ENCODE data around the gene MOSMO.
"Not testable (repeated sequence)": the region's sequence is repeated elsewhere in the genome, so short reads cannot be mapped to it uniquely, and the experiment has no call there.

The MOSMO gene

GRCh38 chr16:22007509-22008214 is at the start of gene MOSMO:
Gene MOSMO (plus strand): TSS chr16:22008111. CDS start chr16:22008302, 191 bp downstream.
- peak; percentile 69 for DNase-seq (ENCODE audit: low spot score)

DNA sequence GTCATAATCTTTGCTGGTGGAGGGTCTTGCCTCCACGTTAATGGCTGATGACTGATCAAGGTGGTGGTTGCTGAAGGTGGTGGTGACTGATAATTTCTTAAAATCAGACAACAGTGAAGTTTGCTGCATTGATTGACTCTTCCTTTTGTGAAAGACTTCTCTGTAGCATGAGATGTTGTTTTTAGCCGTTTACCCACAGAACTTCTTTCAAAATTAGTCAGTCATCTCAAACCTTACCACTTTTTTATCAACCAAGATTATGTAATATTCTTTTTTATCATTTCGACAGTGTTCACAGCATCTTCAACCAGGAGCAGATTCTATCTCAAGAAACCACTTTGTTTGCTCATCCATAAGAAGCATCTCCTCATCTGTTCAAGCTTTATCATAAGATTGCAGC is 48.9 kb upstream of the MOSMO start:
- no peak for DNase-seq (ENCODE audit: low spot score)

DNA sequence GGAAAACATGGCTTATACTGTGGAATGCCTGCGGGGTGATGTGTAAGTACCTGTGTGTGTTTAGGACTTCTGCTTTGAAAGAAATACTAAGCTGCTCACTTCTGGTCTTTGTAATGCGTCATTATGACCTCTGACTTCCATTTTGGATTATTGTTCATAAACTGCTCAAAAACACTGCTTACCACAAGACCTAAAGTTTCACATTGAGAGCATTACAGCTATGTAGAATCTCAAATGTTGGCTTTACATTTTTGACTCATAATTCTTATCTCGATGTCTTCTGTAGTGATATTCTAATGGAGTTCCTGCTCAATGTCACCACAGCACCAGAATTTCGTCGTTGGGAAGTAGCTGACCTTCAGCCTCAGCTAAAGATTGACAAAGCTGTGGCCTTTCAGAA is 45.4 kb upstream of the MOSMO start:
- no peak for DNase-seq (ENCODE audit: low spot score)

GRCh38 chr16:21963887-21964286 is 44.0 kb upstream of the MOSMO start:
- DNase-seq (ENCODE audit: low spot score): no peak

GRCh38 chr16:21964353-21964752 is 43.6 kb upstream of the MOSMO start:
- no peak for DNase-seq (ENCODE audit: low spot score)

GRCh38 chr16:21971856-21972255 is 36.1 kb upstream of the MOSMO start:
- no peak for DNase-seq (ENCODE audit: low spot score)

DNA sequence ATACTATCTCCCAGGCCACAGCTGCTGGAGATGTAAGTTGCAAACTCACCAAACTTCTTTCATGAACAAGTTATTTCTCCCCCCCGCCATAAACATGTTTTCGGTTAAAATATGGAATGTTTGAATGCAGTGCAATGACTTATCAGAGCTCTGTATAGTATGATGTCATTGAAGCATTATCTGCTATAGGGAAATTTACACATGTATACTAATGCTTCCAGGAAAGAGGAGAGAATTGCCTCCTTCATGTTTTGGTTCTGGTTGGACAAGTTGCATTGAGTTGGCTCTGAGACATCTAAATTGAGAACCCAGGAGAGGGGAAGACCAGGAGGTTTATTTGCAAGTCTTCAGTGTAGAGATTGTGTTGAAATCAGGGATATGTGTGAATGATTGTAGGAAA is 34.0 kb upstream of the MOSMO start:
- DNase-seq (ENCODE audit: low spot score): no peak

DNA sequence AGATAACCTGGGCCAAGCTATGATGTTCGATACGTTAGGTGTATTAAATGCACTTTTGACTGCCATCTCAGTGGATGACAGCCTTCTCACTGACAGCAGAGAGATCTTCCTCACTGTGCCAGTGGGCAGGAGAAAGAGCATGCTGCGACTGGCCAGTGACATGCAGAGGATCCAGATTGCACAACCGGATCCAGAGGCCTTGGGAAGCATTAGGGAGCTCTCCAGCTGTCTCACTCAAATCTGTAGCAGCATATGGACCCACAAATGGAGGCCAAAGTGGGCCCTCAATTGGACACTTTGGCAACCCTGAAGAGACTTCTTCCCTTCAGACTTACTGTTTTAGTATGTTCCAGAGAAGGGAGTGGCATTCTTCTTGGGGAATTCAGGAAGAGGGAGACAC is 27.9 kb upstream of the MOSMO start:
- DNase-seq (ENCODE audit: low spot score): no peak

DNA sequence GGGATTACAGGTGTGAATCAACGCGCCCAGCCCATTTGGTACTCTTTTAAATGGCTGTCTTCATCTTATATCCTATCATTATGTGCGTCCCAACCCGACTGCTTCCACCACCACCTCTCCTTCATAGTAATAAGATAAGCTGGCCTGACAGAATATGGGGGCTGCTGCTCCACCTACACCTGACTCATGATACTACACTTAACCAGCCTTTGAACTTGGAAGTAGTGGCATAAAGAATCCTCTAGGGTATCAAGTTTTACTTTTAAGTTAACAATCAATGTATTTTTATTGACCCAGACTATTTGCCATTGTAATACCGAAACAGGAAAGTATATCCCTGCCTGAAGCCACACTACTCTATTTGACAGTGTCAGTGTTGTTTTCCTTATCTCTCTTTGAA is 25.8 kb upstream of the MOSMO start:
- no peak for DNase-seq (ENCODE audit: low spot score)

- DNase-seq (ENCODE audit: low spot score): no peak
Measured at GRCh38 chr16:21984062-21984461, 23.8 kb upstream of the MOSMO start.

- DNase-seq (ENCODE audit: low spot score): no peak
Measured at GRCh38 chr16:21985524-21985923, 22.4 kb upstream of the MOSMO start.

DNA sequence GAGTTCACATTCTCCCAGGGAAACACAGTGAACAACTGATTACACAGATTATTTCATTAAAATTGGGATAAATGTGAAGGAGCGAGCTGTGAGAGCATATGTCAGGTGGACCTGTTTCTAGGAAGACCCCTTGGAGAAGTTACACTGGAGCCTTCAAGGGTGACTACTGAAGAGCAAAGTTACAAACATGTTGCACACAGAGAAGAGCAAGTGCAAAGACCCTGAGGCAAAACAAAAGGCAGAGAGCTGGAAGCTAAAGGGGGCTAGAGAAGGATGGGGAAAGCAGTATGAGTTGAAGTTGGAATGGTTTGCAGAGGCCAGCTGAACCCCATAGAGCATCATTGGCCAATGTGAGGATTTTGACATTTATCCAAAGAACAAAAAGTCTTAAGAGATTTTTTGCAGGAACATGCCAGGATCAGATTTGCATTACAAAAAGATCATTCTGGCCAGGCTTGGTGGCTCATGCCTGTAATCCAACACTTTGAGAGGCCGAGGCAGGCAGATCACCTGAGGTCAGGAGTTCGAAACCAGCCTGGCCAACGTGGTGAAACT is 21.1 kb upstream of the MOSMO start:
- no peak for DNase-seq (ENCODE audit: low spot score)

DNA sequence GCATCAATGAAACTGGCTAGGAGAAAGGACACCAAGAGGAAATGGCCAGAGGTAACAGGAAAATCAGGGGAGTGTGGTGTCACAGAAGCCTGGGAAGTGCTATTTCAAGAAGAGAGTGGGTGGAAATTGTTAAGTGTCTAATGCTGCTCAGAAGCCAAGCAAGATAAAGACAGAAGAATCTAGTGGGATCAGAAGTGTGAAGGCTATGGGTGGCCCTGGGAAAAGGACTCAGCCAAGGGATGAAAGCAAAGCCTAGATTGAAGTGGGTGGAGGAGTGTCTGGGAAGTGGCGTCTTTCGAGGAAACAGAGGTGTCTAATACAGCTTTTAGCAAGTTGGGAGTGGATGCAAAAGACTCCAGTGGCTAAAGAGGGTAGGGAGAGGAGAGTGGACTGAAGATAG is 20.4 kb upstream of the MOSMO start:
- no peak for DNase-seq (ENCODE audit: low spot score)

- no peak for DNase-seq (ENCODE audit: low spot score)
Measured at GRCh38 chr16:21989133-21989532, 18.8 kb upstream of the MOSMO start.

DNA sequence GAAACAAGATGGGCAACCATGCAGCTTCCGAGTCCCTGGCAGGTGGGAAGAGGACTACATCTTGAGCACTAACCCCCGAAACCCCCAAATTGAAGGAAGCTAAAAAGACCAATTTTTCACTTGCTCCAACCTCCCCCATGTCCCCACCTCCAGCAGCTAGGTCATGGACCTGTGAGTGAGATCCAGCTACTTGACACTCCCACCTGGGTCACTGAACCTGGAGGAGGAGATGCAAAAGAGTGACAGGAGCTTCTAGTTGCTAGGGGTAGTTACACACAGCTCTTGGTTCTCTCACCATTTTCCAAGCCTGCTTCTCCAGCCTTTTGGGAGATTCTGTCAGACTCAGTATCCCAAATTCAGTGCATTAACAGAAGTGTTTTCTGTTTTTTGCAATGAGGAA is 18.2 kb upstream of the MOSMO start:
- no peak for DNase-seq (ENCODE audit: low spot score)

GRCh38 chr16:21990381-21990944 is 17.4 kb upstream of the MOSMO start:
- DNase-seq (ENCODE audit: low spot score): no peak

GRCh38 chr16:21991621-21992020 is 16.3 kb upstream of the MOSMO start:
- DNase-seq (ENCODE audit: low spot score): no peak

DNA sequence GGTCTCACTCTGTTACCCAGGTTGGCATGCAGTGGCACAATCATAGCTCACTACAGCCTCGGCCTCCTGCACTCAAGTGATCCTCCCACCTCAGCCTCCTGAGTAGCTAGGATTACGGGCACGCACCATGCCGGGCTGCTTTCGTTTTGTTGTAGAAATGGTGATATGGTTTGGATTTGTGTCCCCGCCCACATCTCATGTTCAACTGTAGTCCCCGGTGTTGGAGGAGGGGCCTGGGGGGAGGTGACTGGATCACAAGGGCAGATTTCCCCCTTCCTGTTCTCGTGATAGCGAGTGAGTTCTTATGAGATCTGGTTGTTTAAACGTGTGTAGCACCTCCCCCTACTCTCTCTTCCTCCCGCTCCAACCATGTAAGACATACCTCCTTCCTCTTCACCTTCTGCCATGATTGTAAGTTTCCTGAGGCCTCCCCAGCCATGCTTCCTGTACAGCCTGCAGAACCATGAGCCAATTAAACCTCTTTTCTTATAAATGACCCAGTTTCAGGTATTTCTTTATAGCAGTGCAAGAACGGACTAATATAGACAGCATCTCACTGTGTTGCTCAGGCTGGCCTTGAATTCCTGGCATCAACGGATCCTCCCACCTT is 12.9 kb upstream of the MOSMO start:
- no peak for DNase-seq (ENCODE audit: low spot score)

- DNase-seq (ENCODE audit: low spot score): no peak
Measured at GRCh38 chr16:21996923-21997696, 10.8 kb upstream of the MOSMO start.

- DNase-seq (ENCODE audit: low spot score): no peak
Measured at GRCh38 chr16:21997697-21998480, 10.0 kb upstream of the MOSMO start.

- no peak for DNase-seq (ENCODE audit: low spot score)
Measured at GRCh38 chr16:22001591-22001990, 6.3 kb upstream of the MOSMO start.

DNA sequence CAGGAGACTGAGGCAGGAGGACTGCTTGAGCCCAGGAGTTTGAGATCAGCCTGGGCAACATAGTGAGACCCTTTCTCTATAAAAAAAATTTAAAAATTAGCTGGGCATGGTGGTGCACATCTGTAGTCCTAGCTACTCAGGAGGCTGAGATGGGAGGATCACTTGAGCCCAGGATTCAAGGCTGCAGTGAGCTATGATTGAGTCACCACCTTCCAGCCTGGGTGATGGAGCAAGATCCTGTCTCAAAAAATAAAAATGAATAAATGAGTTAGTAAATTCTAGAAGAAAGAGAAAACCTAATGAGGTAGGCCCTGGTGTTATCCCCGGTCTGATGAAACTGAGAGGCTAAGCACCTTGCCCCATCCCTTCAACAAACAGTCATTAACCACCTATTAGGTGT is 5.9 kb upstream of the MOSMO start:
- not testable (repeated sequence) for DNase-seq (ENCODE audit: low spot score)
